Measurements from ENCODE around the gene LAG3. TPM values are rescaled to one million over a fixed set of nuclear protein-coding genes. Genes with fewer than 3 reads are reported as not detected.

The LAG3 gene
- total RNA-seq, 2 donors from 2014 or later, result 45.6 to 206 TPM

DNA sequence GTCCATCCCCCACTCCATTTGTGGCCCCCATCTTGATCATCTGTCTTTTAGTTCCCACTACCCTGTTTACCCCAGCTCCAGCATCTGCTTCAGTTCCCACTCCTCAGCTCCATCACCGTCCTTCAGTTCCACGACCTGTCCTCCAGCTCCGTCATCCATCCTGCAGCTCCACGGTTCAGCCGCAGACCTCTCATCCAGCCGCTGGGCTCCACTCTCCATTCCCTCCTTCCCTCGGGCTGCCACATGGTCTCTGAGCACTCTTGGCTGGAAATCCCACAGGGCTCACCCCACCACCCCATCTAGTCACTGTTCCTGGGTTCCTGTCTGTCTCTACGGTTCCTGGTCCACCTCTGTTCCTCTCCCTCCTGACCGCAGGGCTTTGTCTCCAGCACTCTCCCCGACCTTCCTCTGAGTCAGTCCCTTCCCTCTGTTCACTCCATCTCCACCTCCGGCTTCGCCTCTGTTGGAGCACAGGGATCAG, 52.6 kb downstream of the LAG3 start:
- H3K9me3 Mint-ChIP-seq, result no peaks in the 10 kb centered on the region
- no peak overlapping the region for H3K4me3 Mint-ChIP-seq
- no peak overlapping the region for H3K27ac Mint-ChIP-seq
- peaks cover 28% of the 10 kb centered on the region for H3K4me1 Mint-ChIP-seq
- H3K36me3 Mint-ChIP-seq (ENCODE audit: low read depth), result no peaks in the 10 kb centered on the region
- no peak for ATAC-seq (replicated peaks)
- peaks cover 26% of the 10 kb centered on the region for H3K27me3 Mint-ChIP-seq

DNA sequence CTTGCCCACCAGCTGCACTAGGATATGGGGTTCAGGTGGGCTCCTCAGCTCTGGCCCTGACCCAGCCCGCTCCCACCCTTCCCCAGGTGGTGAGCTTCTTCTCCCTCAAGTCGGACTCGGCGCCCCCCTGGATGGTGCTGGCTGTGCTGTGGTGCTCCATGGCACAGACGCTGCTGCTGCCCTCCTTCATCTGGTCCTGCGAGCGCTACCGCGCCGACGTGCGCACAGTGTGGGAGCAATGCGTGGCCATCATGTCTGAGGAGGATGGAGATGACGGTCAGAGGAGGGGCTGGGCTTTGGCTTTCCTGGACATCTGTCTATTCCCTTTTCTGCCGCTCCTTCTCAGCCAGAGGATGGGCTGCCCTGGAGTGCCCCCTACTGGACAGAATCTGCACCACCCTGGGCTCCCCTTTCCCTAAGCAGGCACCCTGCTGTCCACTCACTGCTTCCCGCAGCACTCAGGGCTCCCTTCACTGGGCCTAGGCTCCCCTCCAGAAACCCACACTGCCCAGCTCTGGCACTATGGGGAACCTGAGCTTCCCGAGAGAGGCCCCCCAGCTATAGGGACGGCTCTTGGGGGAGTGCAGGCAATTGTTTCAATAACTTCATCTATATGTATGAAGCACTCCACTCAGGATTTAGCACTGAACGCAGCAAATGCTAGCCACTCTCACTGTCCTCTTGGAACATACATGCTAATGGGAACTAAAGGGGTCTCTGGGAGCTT, 53.2 kb downstream of the LAG3 start:
- no peaks in the 10 kb centered on the region for H3K36me3 Mint-ChIP-seq (ENCODE audit: low read depth)
- no peaks in the 10 kb centered on the region for H3K9me3 Mint-ChIP-seq
- peaks cover 26% of the 10 kb centered on the region for H3K27me3 Mint-ChIP-seq
- peaks cover 28% of the 10 kb centered on the region for H3K4me1 Mint-ChIP-seq
- H3K4me3 Mint-ChIP-seq, result peak overlapping the region; percentile 12
- no peak overlapping the region for H3K27ac Mint-ChIP-seq
- ATAC-seq (replicated peaks), result peak; percentile 75

GRCh38 chr12:6826125-6826733, 53.9 kb downstream of the LAG3 start:
- Mint-ChIP-seq H3K4me1 (peaks cover 23% of the 10 kb centered on the region), H3K9me3 (no peaks in the 10 kb centered on the region), H3K4me3 (no peak overlapping the region), H3K36me3 (ENCODE audit: low read depth) (no peaks in the 10 kb centered on the region), H3K27ac (no peak overlapping the region), H3K27me3 (peaks cover 26% of the 10 kb centered on the region)
- no peak for ATAC-seq (replicated peaks)

DNA sequence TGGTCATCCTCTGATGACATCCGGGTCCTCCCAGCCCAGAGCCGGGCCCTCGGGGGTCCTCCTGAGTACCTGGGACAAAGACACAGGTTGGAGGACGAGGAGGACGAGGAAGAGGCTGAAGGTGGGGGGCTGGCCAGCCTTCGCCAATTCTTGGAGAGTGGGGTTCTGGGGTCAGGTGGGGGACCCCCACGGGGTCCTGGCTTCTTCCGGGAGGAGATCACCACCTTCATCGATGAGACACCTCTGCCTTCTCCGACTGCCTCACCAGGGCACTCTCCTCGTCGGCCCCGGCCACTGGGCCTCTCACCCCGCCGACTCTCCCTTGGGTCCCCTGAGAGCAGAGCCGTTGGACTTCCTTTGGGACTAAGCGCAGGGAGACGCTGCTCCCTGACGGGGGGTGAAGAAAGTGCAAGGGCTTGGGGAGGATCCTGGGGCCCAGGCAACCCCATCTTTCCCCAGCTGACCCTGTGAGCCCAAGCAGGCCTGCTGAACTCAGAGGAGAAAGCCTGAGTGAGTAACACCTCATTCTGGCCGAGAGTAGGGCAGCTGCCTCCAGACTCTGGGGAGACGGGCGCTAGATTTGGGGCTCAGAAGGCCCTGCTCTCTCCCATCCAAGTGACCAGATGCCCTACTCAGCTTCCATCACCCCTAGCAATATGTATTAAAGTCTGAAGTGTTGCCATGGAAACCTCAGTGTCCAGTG, 54.6 kb downstream of the LAG3 start:
- Mint-ChIP-seq H3K4me3 (peak overlapping the region; percentile 66), H3K36me3 (ENCODE audit: low read depth) (no peaks in the 10 kb centered on the region), H3K4me1 (peaks cover 22% of the 10 kb centered on the region), H3K27me3 (peaks cover 26% of the 10 kb centered on the region), H3K27ac (no peak overlapping the region), H3K9me3 (no peaks in the 10 kb centered on the region)
- no peak for ATAC-seq (replicated peaks)

GRCh38 chr12:6827437-6827911, 55.2 kb downstream of the LAG3 start:
- Mint-ChIP-seq H3K36me3 (ENCODE audit: low read depth) (no peaks in the 10 kb centered on the region), H3K4me3 (peak overlapping the region; percentile 66), H3K4me1 (peaks cover 22% of the 10 kb centered on the region), H3K27me3 (peaks cover 26% of the 10 kb centered on the region), H3K9me3 (no peaks in the 10 kb centered on the region), H3K27ac (no peak overlapping the region)
- peak; percentile 46 for ATAC-seq (replicated peaks)

Other genes starting within 250 kb of the LAG3 start
- 1,000 to 10,000 TPM; 7,000 to 9,788 TPM for gene GAPDH, start 238.0 kb upstream of the LAG3 start, total RNA-seq
- gene IFFO1, start 216.5 kb upstream of the LAG3 start, total RNA-seq, result 10 to 100 TPM in 1 of 2 donors, 1 to 10 TPM in 1; 8.0 to 13.0 TPM
- 100 to 1,000 TPM in 1 of 2 donors, 10 to 100 TPM in 1; 61.6 to 133 TPM for gene NOP2, start 204.2 kb upstream of the LAG3 start, total RNA-seq
- 100 to 1,000 TPM; 267 to 285 TPM for gene CHD4, start 165.1 kb upstream of the LAG3 start, total RNA-seq
- gene LPAR5, start 136.6 kb upstream of the LAG3 start, total RNA-seq, result 1 to 10 TPM; 3.1 to 4.5 TPM
- gene ACRBP, start 125.1 kb upstream of the LAG3 start, total RNA-seq, result 1 to 10 TPM in 1 of 2 donors, under 1 TPM in 1; 0.78 to 2.6 TPM
- 10 to 100 TPM; 13.4 to 25.6 TPM for gene ING4, start 109.4 kb upstream of the LAG3 start, total RNA-seq
- gene ZNF384, start 83.1 kb upstream of the LAG3 start, total RNA-seq, result 10 to 100 TPM; 80.6 to 88.7 TPM
- 1 to 10 TPM in 1 of 2 donors, under 1 TPM in 1; 0.41 to 1.4 TPM for gene PIANP, start 71.7 kb upstream of the LAG3 start, total RNA-seq
- gene COPS7A, start 48.5 kb upstream of the LAG3 start, total RNA-seq, result 10 to 100 TPM; 36.5 to 38.7 TPM
- 100 to 1,000 TPM; 132 to 279 TPM for gene MLF2, start 19.4 kb upstream of the LAG3 start, total RNA-seq
- gene PTMS, start 6.2 kb upstream of the LAG3 start, total RNA-seq, result 100 to 1,000 TPM in 1 of 2 donors, 10 to 100 TPM in 1; 71.3 to 161 TPM
- 100 to 1,000 TPM; 224 to 261 TPM for gene CD4, start 17.0 kb downstream of the LAG3 start, total RNA-seq
- gene GPR162, start 49.3 kb downstream of the LAG3 start, total RNA-seq, result under 1 TPM; 0.15 to 0.37 TPM
- gene P3H3, start 55.9 kb downstream of the LAG3 start, total RNA-seq, result 1 to 10 TPM in 1 of 2 donors, not detected in 1; 1.1 TPM
- gene GNB3, start 68.4 kb downstream of the LAG3 start, total RNA-seq, result under 1 TPM in 1 of 2 donors, not detected in 1; 0.66 TPM
- 100 to 1,000 TPM in 1 of 2 donors, 10 to 100 TPM in 1; 86.9 to 104 TPM for gene CDCA3, start 78.8 kb downstream of the LAG3 start, total RNA-seq
- 100 to 1,000 TPM in 1 of 2 donors, 10 to 100 TPM in 1; 83.4 to 149 TPM for gene USP5, start 79.6 kb downstream of the LAG3 start, total RNA-seq
- gene TPI1, start 95.0 kb downstream of the LAG3 start, total RNA-seq, result 1,000 to 10,000 TPM; 1,893 to 2,116 TPM
- gene SPSB2, start 100.8 kb downstream of the LAG3 start, total RNA-seq, result 1 to 10 TPM; 2.2 to 2.4 TPM
- gene LRRC23, start 132.3 kb downstream of the LAG3 start, total RNA-seq, result 1 to 10 TPM; 4.4 to 7.6 TPM
- gene ENO2, start 142.1 kb downstream of the LAG3 start, total RNA-seq, result 100 to 1,000 TPM; 234 to 858 TPM
- gene ATN1, start 155.4 kb downstream of the LAG3 start, total RNA-seq, result 10 to 100 TPM; 34.0 to 62.3 TPM
- not detected for gene RNU7-1, start 171.3 kb downstream of the LAG3 start, total RNA-seq
- gene C12orf57, start 171.5 kb downstream of the LAG3 start, total RNA-seq, result 100 to 1,000 TPM; 192 to 307 TPM
- gene PTPN6, start 178.8 kb downstream of the LAG3 start, total RNA-seq, result 100 to 1,000 TPM; 134 to 223 TPM
- 100 to 1,000 TPM; 285 to 436 TPM for gene PHB2, start 198.1 kb downstream of the LAG3 start, total RNA-seq
- gene EMG1, start 198.4 kb downstream of the LAG3 start, total RNA-seq, result 10 to 100 TPM; 50.9 to 90.5 TPM
- gene LPCAT3, start 246.0 kb downstream of the LAG3 start, total RNA-seq, result 10 to 100 TPM; 13.2 to 34.8 TPM